ENCODE results near the gene RIPOR2. TPM values are rescaled to one million over a fixed set of nuclear protein-coding genes. Genes with fewer than 3 reads are reported as not detected.

The RIPOR2 gene
- total and polyA plus RNA-seq, 2 of the 13 experiments (the other 11 are each of a cell fraction or from before 2014, with no cell fraction given) = 0.02 to 0.05 TPM

DNA sequence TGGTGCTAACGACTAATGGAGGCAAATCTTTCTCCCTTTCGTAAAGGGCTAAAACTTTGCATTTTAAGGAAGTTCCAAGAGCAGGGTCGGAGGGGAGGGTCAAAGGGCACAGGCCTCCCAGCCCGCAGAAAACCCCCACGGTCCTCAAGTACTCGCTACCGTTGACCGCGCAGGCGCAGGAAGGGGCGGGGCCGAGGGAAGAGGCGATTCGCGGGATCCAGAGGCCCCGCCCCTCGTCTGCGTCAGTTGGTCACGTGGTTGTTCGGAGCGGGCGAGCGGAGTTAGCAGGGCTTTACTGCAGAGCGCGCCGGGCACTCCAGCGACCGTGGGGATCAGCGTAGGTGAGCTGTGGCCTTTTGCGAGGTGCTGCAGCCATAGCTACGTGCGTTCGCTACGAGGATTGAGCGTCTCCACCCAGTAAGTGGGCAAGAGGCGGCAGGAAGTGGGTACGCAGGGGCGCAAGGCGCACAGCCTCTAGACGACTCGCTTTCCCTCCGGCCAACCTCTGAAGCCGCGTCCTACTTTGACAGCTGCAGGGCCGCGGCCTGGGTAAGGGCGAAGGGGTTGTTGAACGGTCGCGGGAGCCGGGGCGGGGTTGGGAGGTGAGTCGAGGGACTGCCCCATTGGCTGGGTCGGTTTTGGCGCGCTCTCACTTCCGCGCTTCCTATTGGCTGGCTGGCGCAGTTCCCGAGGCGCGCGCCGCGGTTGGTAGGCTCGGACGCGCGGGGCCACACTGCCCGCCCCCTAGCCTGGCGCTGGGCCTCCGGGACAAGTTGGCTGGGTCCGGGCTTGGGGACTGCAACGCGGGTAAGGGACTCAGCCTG, 160.9 kb downstream of the RIPOR2 start, which contains the start of gene GMNN (continued):
- TF ChIP-seq ZFP41 (CRISPR knock-in tag; IDR thresholded peaks at IDR 0.05; ENCODE audit: borderline replicate concordance) (peak; percentile 74; the same call in 1 of the 2 replicates), ZNF282 (IDR thresholded peaks at IDR 0.05; ENCODE audit: partially characterized antibody) (no peak), TARDBP (CRISPR knock-in tag; IDR thresholded peaks at IDR 0.05) (peak; percentile 96), ZSCAN25 (CRISPR knock-in tag; IDR thresholded peaks at IDR 0.05) (peak; percentile 85), SOX5 (CRISPR knock-in tag; IDR thresholded peaks at IDR 0.05; ENCODE audit: borderline replicate concordance) (peak; percentile 35; the same call in 1 of the 2 replicates), NCOR1 (IDR thresholded peaks at IDR 0.05; ENCODE audit: borderline replicate concordance, low read length) (peak; percentile 47; the same call in 1 of the 2 replicates), CBX5 (CRISPR knock-in tag; IDR thresholded peaks at IDR 0.05; ENCODE audit: borderline replicate concordance) (peak; percentile 72; the same call in 1 of the 2 replicates), EEA1 (CRISPR knock-in tag; IDR thresholded peaks at IDR 0.05; ENCODE audit: borderline replicate concordance) (peak; percentile 100), MEIS1 (CRISPR knock-in tag; IDR thresholded peaks at IDR 0.05; ENCODE audit: borderline replicate concordance) (peak; percentile 48; the same call in 1 of the 2 replicates), ZNF639 (CRISPR knock-in tag; conservative IDR thresholded peaks at IDR 0.05) (no peak; the same call in none of the 2 replicates), ZNF672 (CRISPR knock-in tag; IDR thresholded peaks at IDR 0.05) (no peak; the same call in 1 of the 2 replicates), ZNF839 (CRISPR knock-in tag; IDR thresholded peaks at IDR 0.05; ENCODE audit: borderline replicate concordance) (peak; percentile 92), ZFYVE20 (CRISPR knock-in tag; IDR thresholded peaks at IDR 0.05; ENCODE audit: borderline replicate concordance, low read depth) (peak; percentile 65; the same call in 1 of the 2 replicates), ZSCAN9 (CRISPR knock-in tag; IDR thresholded peaks at IDR 0.05; ENCODE audit: borderline replicate concordance) (no peak), ATF1 (CRISPR knock-in tag; IDR thresholded peaks at IDR 0.05) (peak; percentile 76), ZSCAN20 (CRISPR knock-in tag; IDR thresholded peaks at IDR 0.05; ENCODE audit: borderline replicate concordance) (peak; percentile 53; the same call in 1 of the 2 replicates), MEIS2 (CRISPR knock-in tag; IDR thresholded peaks at IDR 0.05) (peak; percentile 74; the same call in 1 of the 2 replicates), ZMYM4 (CRISPR knock-in tag; IDR thresholded peaks at IDR 0.05) (peak; percentile 99), GTF3A (CRISPR knock-in tag; conservative IDR thresholded peaks at IDR 0.05) (peak; percentile 99), SYNCRIP (IDR thresholded peaks at IDR 0.05; ENCODE audit: insufficient read depth, low read depth, low read length) (no peak), ZBTB14 (CRISPR knock-in tag; IDR thresholded peaks at IDR 0.05) (peak; percentile 62), ZNF180 (CRISPR knock-in tag; IDR thresholded peaks at IDR 0.05; ENCODE audit: borderline replicate concordance, low read depth) (peak; percentile 93; the same call in 1 of the 2 replicates), ZNF607 (CRISPR knock-in tag; IDR thresholded peaks at IDR 0.05; ENCODE audit: borderline replicate concordance) (peak; percentile 18; the same call in 1 of the 2 replicates), TBL1XR1 (IDR thresholded peaks at IDR 0.05; ENCODE audit: borderline replicate concordance, low read length, partially characterized antibody) (no peak), ZNF580 (CRISPR knock-in tag; IDR thresholded peaks at IDR 0.05; ENCODE audit: borderline replicate concordance, low read depth) (peak; percentile 97)
- TF ChIP-seq, protein P1, sequence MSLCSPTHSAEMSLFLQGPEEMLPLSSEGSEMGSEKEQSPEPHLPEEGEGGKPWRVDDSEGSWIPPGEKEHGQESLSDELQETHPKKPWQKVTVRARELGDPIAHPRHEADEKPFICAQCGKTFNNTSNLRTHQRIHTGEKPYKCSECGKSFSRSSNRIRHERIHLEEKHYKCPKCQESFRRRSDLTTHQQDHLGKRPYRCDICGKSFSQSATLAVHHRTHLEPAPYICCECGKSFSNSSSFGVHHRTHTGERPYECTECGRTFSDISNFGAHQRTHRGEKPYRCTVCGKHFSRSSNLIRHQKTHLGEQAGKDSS (CRISPR knock-in tag; IDR thresholded peaks at IDR 0.05; ENCODE audit: borderline replicate concordance, low read depth) = peak; percentile 95
